Endothelial cell of umbilical vein (primary cell): Measurements from ENCODE around the gene AKT2.

Experiments used
- CTCF ChIP-seq, 2 donors: IDR thresholded peaks; 1 replicate in 1 of 2; 2 replicates in 1 of 2; pipeline ENCODE4 v1.5.1; 2011; ENCODE audit warnings: low read length in 2 of 2, mild to moderate bottlenecking in 2 of 2, moderate library complexity in 2 of 2, control low read depth in 1 of 2, inconsistent platforms in 1 of 2, low read depth in 1 of 2; ENCODE audit not compliant: insufficient read depth in 1 of 2; ENCODE audit errors: extremely low read depth in 1 of 2
- FOS ChIP-seq: IDR thresholded peaks from 2 replicates; pipeline ENCODE4 v1.6.1; 2011; ENCODE audit warnings: mild to moderate bottlenecking, low read length, moderate library complexity, borderline replicate concordance; ENCODE audit not compliant: insufficient read depth
- JUN ChIP-seq: IDR thresholded peaks from 2 replicates; pipeline ENCODE4 v1.6.1; 2011; ENCODE audit warnings: borderline replicate concordance, low read depth; ENCODE audit not compliant: insufficient read length, insufficient read depth
- MAX ChIP-seq: IDR thresholded peaks from 2 replicates; pipeline ENCODE4 v1.6.1; 2011; ENCODE audit not compliant: insufficient read depth, insufficient read length
- POLR2A ChIP-seq: IDR thresholded peaks from 2 replicates; pipeline ENCODE4 v1.6.1; 2012; ENCODE audit warnings: low read depth, mild to moderate bottlenecking, control low read depth, low read length
- POLR2AphosphoS5 ChIP-seq: IDR thresholded peaks from 2 replicates; pipeline ENCODE4 v1.6.1; 2012; ENCODE audit warnings: low read depth, mild to moderate bottlenecking, control low read depth, low read length, moderate library complexity; ENCODE audit not compliant: insufficient read depth

- TF ChIP-seq CTCF (IDR thresholded peaks at IDR 0.05; ENCODE audit: extremely low read depth in 1 of 2, insufficient read depth in 1 of 2, low read depth in 1 of 2, low read length in 2 of 2), result no peak
- TF ChIP-seq FOS, result no peak
- TF ChIP-seq POLR2A, result no peak
- no peak for TF ChIP-seq POLR2AphosphoS5
- no peak for TF ChIP-seq MAX
- no peak for TF ChIP-seq JUN
Measured at GRCh38 chr19:40321076-40321475, 35.9 kb upstream of the AKT2 start.
